AG09319 (cell line): Measurements from ENCODE around the gene ZNRF1.
"Not testable (repeated sequence)": the region's sequence is repeated elsewhere in the genome, so short reads cannot be mapped to it uniquely, and the experiment has no call there.

Experiments used
- DNase-seq: peaks from one replicate; pipeline ENCODE4 v3.0.0-alpha.2; 2010; ENCODE audit warnings: low read depth; ENCODE audit errors: extremely low read depth
- TF ChIP-seq, protein P1 (sequence below): IDR thresholded peaks from 2 replicates; pipeline ENCODE4 v1.5.1; 2011; ENCODE audit warnings: low read depth, mild to moderate bottlenecking, inconsistent platforms, low read length, moderate library complexity

ZNRF1 gene

GRCh38 chr16:74975591-74975990 is 23.2 kb upstream of the ZNRF1 start:
- no peak for DNase-seq
- TF ChIP-seq, protein P1, sequence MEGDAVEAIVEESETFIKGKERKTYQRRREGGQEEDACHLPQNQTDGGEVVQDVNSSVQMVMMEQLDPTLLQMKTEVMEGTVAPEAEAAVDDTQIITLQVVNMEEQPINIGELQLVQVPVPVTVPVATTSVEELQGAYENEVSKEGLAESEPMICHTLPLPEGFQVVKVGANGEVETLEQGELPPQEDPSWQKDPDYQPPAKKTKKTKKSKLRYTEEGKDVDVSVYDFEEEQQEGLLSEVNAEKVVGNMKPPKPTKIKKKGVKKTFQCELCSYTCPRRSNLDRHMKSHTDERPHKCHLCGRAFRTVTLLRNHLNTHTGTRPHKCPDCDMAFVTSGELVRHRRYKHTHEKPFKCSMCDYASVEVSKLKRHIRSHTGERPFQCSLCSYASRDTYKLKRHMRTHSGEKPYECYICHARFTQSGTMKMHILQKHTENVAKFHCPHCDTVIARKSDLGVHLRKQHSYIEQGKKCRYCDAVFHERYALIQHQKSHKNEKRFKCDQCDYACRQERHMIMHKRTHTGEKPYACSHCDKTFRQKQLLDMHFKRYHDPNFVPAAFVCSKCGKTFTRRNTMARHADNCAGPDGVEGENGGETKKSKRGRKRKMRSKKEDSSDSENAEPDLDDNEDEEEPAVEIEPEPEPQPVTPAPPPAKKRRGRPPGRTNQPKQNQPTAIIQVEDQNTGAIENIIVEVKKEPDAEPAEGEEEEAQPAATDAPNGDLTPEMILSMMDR = no peak

GRCh38 chr16:74982256-74982655 is 16.6 kb upstream of the ZNRF1 start:
- DNase-seq = no peak
- TF ChIP-seq, protein P1 = no peak

DNA sequence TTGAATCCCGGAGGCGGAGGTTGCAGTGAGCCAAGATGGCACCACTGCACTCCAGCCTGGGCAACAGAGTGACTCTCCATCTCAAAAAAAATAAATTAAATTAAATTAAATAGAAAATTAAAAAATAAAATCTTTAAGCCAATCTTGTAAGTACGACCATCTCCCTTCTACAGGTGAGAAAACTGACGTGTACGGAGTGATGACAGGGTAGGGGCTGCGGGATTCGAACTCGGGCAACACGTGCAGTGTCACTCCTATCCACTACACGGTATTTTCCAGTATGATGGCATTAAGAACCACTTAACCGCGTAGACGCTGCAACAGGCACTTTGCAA is 14.7 kb upstream of the ZNRF1 start:
- TF ChIP-seq, protein P1 = no peak
- DNase-seq = no peak

DNA sequence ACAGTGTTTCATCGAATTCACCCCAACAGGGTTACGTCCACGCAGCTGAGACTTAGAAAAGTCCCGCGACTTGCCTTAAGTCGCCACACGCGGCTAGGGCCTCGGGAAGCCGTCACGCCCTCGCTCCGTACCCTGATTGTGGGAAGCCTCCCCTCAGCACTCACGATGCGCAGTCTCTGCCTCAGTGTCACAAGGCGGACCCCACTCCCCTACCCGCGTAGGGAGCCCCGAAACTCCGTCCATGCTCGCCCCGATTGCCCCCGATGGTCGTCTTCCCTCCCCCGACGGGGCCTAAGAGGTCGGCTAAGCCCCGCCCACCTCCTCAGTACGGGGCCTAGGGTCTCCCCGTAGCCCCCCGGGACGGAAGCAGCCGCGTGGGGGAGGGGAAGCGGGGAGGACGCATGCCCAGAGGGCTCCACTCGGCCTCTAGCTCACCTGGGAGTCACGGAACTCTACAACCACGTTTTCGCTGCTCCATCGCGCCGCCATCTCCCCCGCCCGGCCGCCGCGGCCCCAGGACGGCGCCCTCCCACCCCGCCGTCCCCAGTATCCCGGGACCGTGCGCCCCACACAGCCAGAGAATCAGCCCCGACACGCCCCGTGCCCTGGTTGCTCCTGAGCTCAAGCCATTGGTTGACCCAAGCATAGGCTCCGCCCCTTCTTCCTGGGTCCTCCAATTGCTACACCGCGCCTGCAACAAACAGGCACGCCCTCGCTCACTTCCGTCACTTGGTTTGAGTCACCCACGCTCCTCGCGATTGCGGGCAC is 14.1 kb upstream of the ZNRF1 start, which contains the start of gene WDR59:
TSS of gene WDR59 (minus strand) at position 595 of the 768 bp plus-strand sequence. CDS start at position 489, 106 bp downstream.
- DNase-seq = peak; percentile 95
- TF ChIP-seq, protein P1 = no peak

DNA sequence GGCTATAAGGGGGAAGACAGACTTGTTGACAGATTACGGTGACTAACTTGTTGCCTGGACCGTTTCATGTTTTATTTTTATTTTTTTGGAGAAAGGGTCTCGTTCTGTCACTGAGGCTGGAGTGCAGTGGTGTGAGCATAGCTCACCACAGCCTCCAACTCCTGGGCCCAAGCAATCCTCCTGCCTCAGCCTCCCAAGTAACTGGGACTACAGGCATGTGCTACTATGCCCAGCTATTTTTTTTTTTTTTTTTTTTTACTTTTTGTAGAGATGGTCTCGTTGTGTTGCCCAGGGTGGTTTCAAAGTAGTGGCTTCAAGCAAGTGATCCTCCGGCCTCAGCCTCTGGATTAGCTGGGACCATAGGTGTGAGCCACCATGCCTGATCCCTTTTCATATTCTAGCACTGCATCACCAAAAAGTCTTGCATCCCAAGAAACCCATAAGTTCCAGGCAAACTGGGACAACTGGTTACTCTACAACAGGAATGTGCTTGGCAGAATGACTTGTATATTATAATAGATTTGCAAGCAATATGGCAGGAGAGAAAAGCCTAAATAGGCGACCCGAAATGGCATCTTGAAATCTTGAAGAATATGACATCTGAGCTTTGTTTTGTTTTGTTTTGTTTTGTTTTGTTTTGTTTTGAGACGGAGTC is 11.7 kb upstream of the ZNRF1 start:
- DNase-seq = no peak
- TF ChIP-seq, protein P1 = no peak

GRCh38 chr16:74989864-74990263 is 9.0 kb upstream of the ZNRF1 start:
- DNase-seq = not testable (repeated sequence)

- TF ChIP-seq, protein P1 = no peak
- DNase-seq = no peak
Observed at GRCh38 chr16:74990832-74991231, 8.0 kb upstream of the ZNRF1 start.
